GM18867 (cell line): ENCODE measurements around the gene TMC8.
"Not testable (repeated sequence)": the region's sequence is repeated elsewhere in the genome, so short reads cannot be mapped to it uniquely, and the experiment has no call there.

Experiments used
- ATAC-seq: cut with Tn5 transposase; IDR thresholded peaks from one replicate; pipeline ENCODE4 v1.9.1; 2021; ENCODE audit warnings: mild to moderate bottlenecking, moderate library complexity; ENCODE audit not compliant: unreplicated experiment

Gene TMC8

GRCh38 chr17:78133971-78134898 is 3.7 kb downstream of the TMC8 start:
- no peak for ATAC-seq

GRCh38 chr17:78134899-78135385 is 4.4 kb downstream of the TMC8 start:
- no peak for ATAC-seq

GRCh38 chr17:78135858-78136500 is 5.4 kb downstream of the TMC8 start:
- ATAC-seq, result no peak

- ATAC-seq, result no peak
Measured at GRCh38 chr17:78137392-78138203, 7.0 kb downstream of the TMC8 start.

DNA sequence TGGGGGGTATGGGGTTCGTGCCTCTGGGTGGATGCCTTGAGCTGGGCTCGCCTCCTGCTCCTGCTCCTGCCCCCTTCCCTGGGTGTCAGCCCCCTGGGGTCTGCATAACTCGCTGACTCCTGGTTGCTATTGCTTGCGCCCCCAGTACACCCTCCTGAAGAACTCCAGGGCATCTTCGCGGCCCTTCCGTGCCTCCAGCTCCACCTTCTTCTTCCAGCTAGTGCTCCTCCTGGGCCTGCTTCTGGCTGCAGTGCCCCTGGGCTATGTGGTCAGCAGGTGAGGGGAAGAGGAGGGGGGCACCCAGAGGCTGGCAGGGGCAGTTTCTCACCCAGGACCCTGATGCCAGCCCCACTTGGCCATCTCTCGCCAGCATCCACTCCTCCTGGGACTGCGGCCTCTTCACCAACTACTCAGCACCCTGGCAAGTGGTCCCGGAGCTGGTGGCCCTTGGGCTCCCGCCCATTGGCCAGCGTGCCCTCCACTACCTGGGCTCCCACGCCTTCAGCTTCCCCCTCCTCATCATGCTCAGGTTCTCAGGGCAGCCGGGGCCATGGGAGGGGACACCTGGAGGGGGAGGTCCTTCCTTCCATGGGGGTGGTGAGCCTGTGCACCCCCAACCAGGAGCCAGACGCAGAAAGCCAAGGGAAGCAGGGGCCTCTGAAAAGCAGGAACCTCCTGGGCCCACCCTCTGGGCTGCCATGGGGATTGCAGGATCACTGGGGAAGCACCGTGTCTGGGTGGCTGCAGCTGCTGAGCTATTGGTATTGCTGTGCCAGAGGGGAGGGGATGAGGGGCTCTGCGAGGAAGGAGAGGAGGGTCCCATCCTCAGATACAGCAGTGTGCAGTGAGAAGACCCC is 7.9 kb downstream of the TMC8 start:
- no peak for ATAC-seq

DNA sequence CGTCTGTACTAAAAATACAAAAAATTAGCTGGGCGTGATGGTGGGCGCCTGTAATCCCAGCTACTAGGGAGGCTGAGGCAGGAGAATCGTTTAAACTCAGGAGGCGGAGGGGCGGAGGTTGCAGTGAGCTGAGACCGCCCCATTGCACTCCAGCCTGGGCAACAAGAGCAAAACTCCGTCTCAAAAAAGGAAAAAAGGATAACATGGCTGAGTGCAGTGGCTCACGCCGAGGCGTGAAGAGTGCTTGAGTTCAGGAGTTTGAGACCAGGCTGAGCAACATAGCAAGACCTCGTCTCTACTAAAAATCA is 9.2 kb downstream of the TMC8 start:
- ATAC-seq, result not testable (repeated sequence)

- ATAC-seq, result peak; percentile 81
Measured at GRCh38 chr17:78140169-78141051, 9.8 kb downstream of the TMC8 start.

DNA sequence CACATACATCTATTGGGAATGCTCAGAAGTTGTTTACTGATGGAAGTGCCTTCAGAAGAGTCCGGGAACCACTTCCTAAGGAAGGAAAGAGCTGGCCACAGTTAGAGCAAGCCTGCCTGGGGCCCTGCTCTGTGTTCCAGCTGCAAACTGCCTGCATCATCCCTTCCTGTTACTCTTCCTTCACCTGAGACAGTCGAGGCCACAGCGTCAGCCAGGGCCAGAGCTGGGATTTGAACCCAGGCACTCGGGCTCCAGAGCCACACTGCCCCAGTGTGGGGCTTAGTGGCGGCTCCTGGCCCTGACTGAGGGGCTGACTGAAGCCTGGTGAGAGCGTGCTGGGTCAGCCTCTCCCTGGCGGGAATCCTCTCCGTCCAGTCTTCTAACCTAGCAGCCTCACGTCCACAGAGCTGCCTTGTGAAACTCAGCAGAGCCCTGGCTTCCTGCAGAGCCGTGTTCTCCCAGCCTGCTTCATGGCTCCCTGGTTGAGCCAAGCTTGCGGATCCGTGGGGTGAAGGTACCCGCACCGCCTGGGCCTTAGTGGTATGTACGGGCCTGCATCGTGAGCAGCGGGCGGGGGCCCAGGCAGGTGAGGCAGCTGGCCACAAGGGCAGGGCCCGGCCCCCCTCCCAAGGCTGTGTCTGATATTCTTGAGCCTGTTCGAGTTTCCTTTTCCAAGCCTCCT is 11.0 kb downstream of the TMC8 start:
- ATAC-seq, result no peak

- ATAC-seq, result no peak
Measured at GRCh38 chr17:78142119-78142861, 11.7 kb downstream of the TMC8 start.

DNA sequence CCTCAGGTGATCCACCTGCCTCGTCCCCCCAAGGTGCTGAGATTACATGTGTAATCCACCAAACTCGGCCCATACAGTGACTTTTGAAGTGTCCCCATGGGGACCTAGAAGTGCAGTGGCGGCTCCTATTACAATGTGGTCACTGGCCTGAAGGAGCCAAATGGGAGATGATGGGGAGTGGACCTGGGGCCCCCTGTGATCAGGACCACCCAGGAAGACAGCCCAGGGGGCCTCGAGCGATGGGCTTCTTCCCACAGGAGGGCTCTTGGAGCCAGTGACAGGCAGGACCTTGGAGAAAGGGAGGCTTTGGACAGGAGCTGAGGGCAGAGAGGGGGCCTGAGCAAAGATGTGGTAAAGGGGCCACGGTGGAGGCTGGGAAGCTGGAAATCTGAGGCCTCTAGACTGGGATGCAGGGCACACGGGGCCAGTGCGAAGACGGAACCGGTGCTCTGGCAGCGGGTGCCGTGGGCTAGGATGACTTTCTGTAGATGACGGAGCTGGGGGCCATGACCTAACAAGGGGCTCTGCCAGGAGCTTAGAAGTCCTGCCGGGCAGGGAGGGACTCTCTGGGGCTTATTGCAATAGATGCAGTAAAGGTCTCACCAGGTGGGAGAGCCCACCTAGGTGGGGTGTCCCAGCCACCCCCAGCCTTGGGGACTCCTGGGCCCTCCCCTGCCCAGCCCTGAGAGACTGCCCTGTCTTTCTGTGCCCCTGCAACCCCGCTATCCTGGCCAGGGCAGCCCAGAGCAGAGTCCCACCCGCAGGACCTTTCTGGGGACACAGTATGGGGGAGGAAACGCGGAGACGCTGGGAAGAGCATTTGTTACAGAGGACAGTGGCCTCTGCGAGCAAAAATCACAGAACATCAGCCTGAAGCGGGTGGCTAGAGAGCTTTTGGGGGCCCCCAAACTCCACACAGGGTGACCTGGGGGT is 12.9 kb downstream of the TMC8 start:
- no peak for ATAC-seq

DNA sequence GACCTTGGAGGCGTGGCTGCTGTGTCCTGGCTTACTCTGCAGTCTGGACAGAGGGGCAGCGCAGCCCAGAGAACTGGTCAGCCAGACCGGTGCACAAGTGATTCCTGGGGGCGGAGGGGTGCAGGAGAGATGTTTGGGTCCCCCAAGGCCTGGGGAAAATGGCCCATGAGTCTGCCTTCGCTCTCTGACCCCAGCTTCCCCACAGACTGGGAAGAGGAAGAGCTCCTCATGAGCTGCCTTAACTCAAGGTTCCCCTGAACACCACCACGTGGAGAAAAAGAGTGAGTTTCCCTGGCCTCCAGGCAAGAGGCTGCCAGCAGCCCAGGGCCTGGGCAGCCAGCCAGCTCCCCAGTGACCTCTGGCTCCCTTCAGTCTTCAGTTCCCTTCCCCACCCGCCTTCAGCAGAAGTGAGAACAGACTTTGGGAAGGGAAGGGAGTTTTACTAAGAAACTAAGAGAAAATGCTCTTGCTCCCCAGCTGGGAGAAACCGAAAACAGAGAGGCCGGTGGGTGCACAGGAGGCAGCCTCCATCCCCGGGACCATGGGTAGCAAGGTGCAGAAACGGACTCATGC is 13.7 kb downstream of the TMC8 start:
- ATAC-seq, result no peak

GRCh38 chr17:78144736-78145641 is 14.4 kb downstream of the TMC8 start:
- ATAC-seq, result no peak

GRCh38 chr17:78146471-78146869 is 15.9 kb downstream of the TMC8 start:
- ATAC-seq, result no peak

GRCh38 chr17:78146881-78147280 is 16.3 kb downstream of the TMC8 start:
- ATAC-seq, result no peak

- peak; percentile 49 for ATAC-seq
Measured at GRCh38 chr17:78147315-78147998, 16.9 kb downstream of the TMC8 start.
